ENCODE data around the gene PHEX. TPM values are rescaled to one million over a fixed set of nuclear protein-coding genes. Genes with fewer than 3 reads are reported as not detected.
A peak's percentile ranks its signal among the peaks of the same experiment; 100 is the strongest.

PHEX gene
- total RNA-seq, 4 donors from 2014 or later: 0.05 TPM; not detected in 3

GRCh38 chrX:21991504-21991903, 40.6 kb upstream of the PHEX start:
- no peak overlapping the region for H3K4me3 ChIP-seq
- in situ Hi-C loops (cut with MboI; ENCODE audit: low sequenced_read_pairs in 4 of 4) (loop anchor here in 1 of 4 donors (25.0 kb wide), 1 partner anchor 196 kb away; no protein-coding TSS in a partner anchor), intact Hi-C loops (cut with DNase I; ENCODE audit: low total_unique reads) (no loop called here)
- H3K9me3 ChIP-seq: no peaks in the 10 kb centered on the region
- ATAC-seq (no peak), DNase-seq (no peak)
- H3K4me1 ChIP-seq: no peaks in the 10 kb centered on the region
- TF ChIP-seq CTCF (IDR thresholded peaks at IDR 0.05 in 4 of 5, conservative IDR thresholded peaks at IDR 0.05 in 1 of 5) (no peak), POLR2A (IDR thresholded peaks at IDR 0.05) (no peak)
- no peak overlapping the region for H3K27ac ChIP-seq
- no peaks in the 10 kb centered on the region for H3K36me3 ChIP-seq
- H3K27me3 ChIP-seq: no peaks in the 10 kb centered on the region

GRCh38 chrX:21993265-21993664, 38.9 kb upstream of the PHEX start:
- DNase-seq (peak in 1 of 2 donors; percentile 17), ATAC-seq (no peak)
- in situ Hi-C loops (cut with MboI; ENCODE audit: low sequenced_read_pairs in 4 of 4): loop anchor here in 1 of 4 donors (25.0 kb wide), 1 partner anchor 194 kb away; no protein-coding TSS in a partner anchor
- Histone ChIP-seq H3K36me3 (no peaks in the 10 kb centered on the region), H3K9me3 (no peaks in the 10 kb centered on the region), H3K4me3 (no peak overlapping the region), H3K27me3 (no peaks in the 10 kb centered on the region), H3K27ac (no peak overlapping the region), H3K4me1 (no peaks in the 10 kb centered on the region)
- intact Hi-C loops (cut with DNase I; ENCODE audit: low total_unique reads): no loop called here
- TF ChIP-seq POLR2A (IDR thresholded peaks at IDR 0.05): no peak
- TF ChIP-seq CTCF (IDR thresholded peaks at IDR 0.05 in 4 of 5, conservative IDR thresholded peaks at IDR 0.05 in 1 of 5): no peak

- Histone ChIP-seq H3K4me3 (no peak overlapping the region), H3K36me3 (no peaks in the 10 kb centered on the region), H3K4me1 (no peaks in the 10 kb centered on the region), H3K27ac (no peak overlapping the region), H3K27me3 (no peaks in the 10 kb centered on the region), H3K9me3 (no peaks in the 10 kb centered on the region)
- in situ Hi-C loops (cut with MboI; ENCODE audit: low sequenced_read_pairs in 4 of 4) (loop anchor here in 1 of 4 donors (25.0 kb wide), 1 partner anchor 190 kb away; no protein-coding TSS in a partner anchor), intact Hi-C loops (cut with DNase I; ENCODE audit: low total_unique reads) (no loop called here)
- peak in 1 of 2 donors; percentile 11 for DNase-seq
- no peak for TF ChIP-seq CTCF (IDR thresholded peaks at IDR 0.05 in 4 of 5, conservative IDR thresholded peaks at IDR 0.05 in 1 of 5)
- TF ChIP-seq POLR2A (IDR thresholded peaks at IDR 0.05): no peak
- no peak for ATAC-seq
Measured at GRCh38 chrX:21996872-21997455, 35.2 kb upstream of the PHEX start.

- no peaks in the 10 kb centered on the region for H3K9me3 ChIP-seq
- no peak for TF ChIP-seq POLR2A (IDR thresholded peaks at IDR 0.05)
- no peaks in the 10 kb centered on the region for H3K36me3 ChIP-seq
- no peaks in the 10 kb centered on the region for H3K27me3 ChIP-seq
- intact Hi-C loops (cut with DNase I; ENCODE audit: low total_unique reads): no loop called here
- ATAC-seq (no peak), DNase-seq (no peak)
- no peak overlapping the region for H3K27ac ChIP-seq
- H3K4me1 ChIP-seq: no peaks in the 10 kb centered on the region
- H3K4me3 ChIP-seq: no peak overlapping the region
- in situ Hi-C loops (cut with MboI; ENCODE audit: low sequenced_read_pairs in 4 of 4): loop anchor here in 1 of 4 donors (25.0 kb wide), 1 partner anchor 189 kb away; no protein-coding TSS in a partner anchor
Measured at GRCh38 chrX:21998037-21998436, 34.1 kb upstream of the PHEX start.

- Histone ChIP-seq H3K27ac (no peak overlapping the region), H3K4me1 (no peaks in the 10 kb centered on the region), H3K9me3 (no peaks in the 10 kb centered on the region), H3K27me3 (no peaks in the 10 kb centered on the region), H3K36me3 (no peaks in the 10 kb centered on the region), H3K4me3 (no peak overlapping the region)
- in situ Hi-C loops (cut with MboI; ENCODE audit: low sequenced_read_pairs in 4 of 4): no loop called here
- intact Hi-C loops (cut with DNase I; ENCODE audit: low total_unique reads): no loop called here
- ATAC-seq (no peak), DNase-seq (no peak)
- TF ChIP-seq CTCF (IDR thresholded peaks at IDR 0.05 in 4 of 5, conservative IDR thresholded peaks at IDR 0.05 in 1 of 5): no peak
- no peak for TF ChIP-seq POLR2A (IDR thresholded peaks at IDR 0.05)
Measured at GRCh38 chrX:22004866-22005265, 27.3 kb upstream of the PHEX start.

All from gastrocnemius medialis (tissue), 4 donors.